NCI-H748 (cell line): Measurements from ENCODE around the gene CCDC197.

ENCODE experiments used
- DNase-seq: peaks from one replicate; lab custom pipeline; 2025; ENCODE audit not compliant: unreplicated experiment; lab: John Stamatoyannopoulos, UW

The CCDC197 gene

GRCh38 chr14:94056579-94057308 is 59.6 kb downstream of the CCDC197 start:
- DNase-seq, result no peak

- DNase-seq, result no peak
These were observed 61.1 kb downstream of the CCDC197 start for GRCh38 chr14:94058128-94058673.
